Caco-2 (cell line): ENCODE results near the gene DCDC1. TPM values are rescaled to one million over a fixed set of nuclear protein-coding genes. Genes with fewer than 3 reads are reported as not detected.

Source experiments
- BruUV-seq: library from RNA; stranded (reverse); fragments of 400-500 nt; replicated peaks from 2 replicates; lab custom pipeline; 2021; lab: Mats Ljungman, UMichigan
- CTCF ChIA-PET: fragments of 300-600 bp; sonication (Branson Sonifier 250); formaldehyde crosslinking; loops from one replicate; lab custom pipeline; 2022; ENCODE audit warnings: antibody characterized with exemption; lab: Charles Lee
- POLR2A ChIA-PET: fragments of 300-600 bp; sonication (Branson Sonifier 250); formaldehyde crosslinking; loops from one replicate; lab custom pipeline; 2022; ENCODE audit warnings: antibody characterized with exemption; lab: Charles Lee
- DNase-seq, 2 experiments: peaks; one replicate each; pipeline versions ENCODE4 v3.0.0 to v3.0.0-alpha.2; 2020 to 2022
- H3K27me3 ChIP-seq: replicated peaks from 2 replicates; pipeline ENCODE4 v1.6.0; 2011; ENCODE audit warnings: low read length; ENCODE audit not compliant: control insufficient read depth, insufficient read depth
- H3K36me3 ChIP-seq: 2 replicates; pipeline ENCODE4 v1.5.1; 2011; ENCODE audit warnings: low read length; ENCODE audit not compliant: control insufficient read depth, insufficient read depth
- H3K4me1 ChIP-seq: fragments of 250-450 bp; sonication (Bioruptor Pico); 2 replicates; pipeline ENCODE4 v1.5.1; 2020; ENCODE audit warnings: mild to moderate bottlenecking
- H3K4me3 ChIP-seq: 2 replicates; pipeline ENCODE4 v1.5.1; 2011; ENCODE audit warnings: low read depth, mild to moderate bottlenecking, control low read depth, low read length
- H3K9me3 ChIP-seq: fragments of 250-450 bp; sonication (Bioruptor Pico); 2 replicates; pipeline ENCODE4 v1.5.1; 2020; ENCODE audit warnings: mild to moderate bottlenecking, moderate library complexity
- H3K27ac Mint-ChIP-seq: one replicate; pipeline ENCODE4 v1.8.0; 2022; ENCODE audit warnings: mixed read lengths; ENCODE audit not compliant: unreplicated experiment
- H3K27me3 Mint-ChIP-seq: one replicate; pipeline ENCODE4 v1.8.0; 2022; ENCODE audit warnings: mixed read lengths; ENCODE audit not compliant: insufficient read depth, unreplicated experiment
- H3K36me3 Mint-ChIP-seq: one replicate; pipeline ENCODE4 v1.8.0; 2022; ENCODE audit warnings: mild to moderate bottlenecking, mixed read lengths; ENCODE audit not compliant: insufficient read depth, unreplicated experiment
- H3K4me1 Mint-ChIP-seq: one replicate; pipeline ENCODE4 v1.8.0; 2022; ENCODE audit warnings: low read depth, mixed read lengths; ENCODE audit not compliant: unreplicated experiment
- H3K4me3 Mint-ChIP-seq: one replicate; pipeline ENCODE4 v1.8.0; 2022; ENCODE audit warnings: mild to moderate bottlenecking, moderate library complexity, mixed read lengths; ENCODE audit not compliant: unreplicated experiment
- H3K9me3 Mint-ChIP-seq: one replicate; pipeline ENCODE4 v1.8.0; 2022; ENCODE audit warnings: mixed read lengths; ENCODE audit not compliant: unreplicated experiment
- CTCF ChIP-seq, 2 experiments: fragments of 200-600 bp in 1 of 2; IDR thresholded peaks; 1 replicate in 1 of 2; 2 replicates in 1 of 2; pipeline versions ENCODE4 v1.5.1 to v1.8.0; 2011 to 2022; ENCODE audit warnings: antibody characterized with exemption in 1 of 2, control low read depth in 1 of 2, inconsistent platforms in 1 of 2, low read depth in 1 of 2, low read length in 1 of 2, mild to moderate bottlenecking in 1 of 2, moderate library complexity in 1 of 2; ENCODE audit not compliant: insufficient read depth in 1 of 2, severe bottlenecking in 1 of 2, unreplicated experiment in 1 of 2
- intact Hi-C: fragments of 100-400 bp; cut with micrococcal nuclease; formaldehyde crosslinking; loops from one replicate; pipeline ENCODE4 v1.10.0; 2022; ENCODE audit not compliant: unreplicated experiment
- total RNA-seq: library from RNA; stranded (reverse); gene quantifications from 2 replicates; pipeline ENCODE4 v1.2.3, GENCODE V29; 2022

The DCDC1 gene
- total RNA-seq, 1 experiment from 2014 or later, result not detected

GRCh38 chr11:30816959-30817880 is 552.3 kb downstream of the DCDC1 start:
- Histone ChIP-seq H3K27me3 (no peaks in the 10 kb centered on the region), H3K36me3 (no peaks in the 10 kb centered on the region), H3K4me3 (no peak overlapping the region), H3K9me3 (no peaks in the 10 kb centered on the region), H3K4me1 (no peaks in the 10 kb centered on the region)
- ChIA-PET POLR2A (no interaction called here), CTCF (no interaction called here)
- no peak overlapping the region for H3K4me3 Mint-ChIP-seq
- no peak for TF ChIP-seq CTCF (IDR thresholded peaks at IDR 0.05; ENCODE audit: insufficient read depth in 1 of 2, low read depth in 1 of 2, low read length in 1 of 2, severe bottlenecking in 1 of 2, unreplicated experiment in 1 of 2)
- intact Hi-C loops, result no loop called here
- no peak for DNase-seq
- no TSS peak for BruUV-seq
- no peaks in the 10 kb centered on the region for H3K4me1 Mint-ChIP-seq
- H3K9me3 Mint-ChIP-seq, result no peaks in the 10 kb centered on the region
- H3K36me3 Mint-ChIP-seq, result no peaks in the 10 kb centered on the region
- no peak overlapping the region for H3K27ac Mint-ChIP-seq
- peaks cover 3% of the 10 kb centered on the region for H3K27me3 Mint-ChIP-seq

DNA sequence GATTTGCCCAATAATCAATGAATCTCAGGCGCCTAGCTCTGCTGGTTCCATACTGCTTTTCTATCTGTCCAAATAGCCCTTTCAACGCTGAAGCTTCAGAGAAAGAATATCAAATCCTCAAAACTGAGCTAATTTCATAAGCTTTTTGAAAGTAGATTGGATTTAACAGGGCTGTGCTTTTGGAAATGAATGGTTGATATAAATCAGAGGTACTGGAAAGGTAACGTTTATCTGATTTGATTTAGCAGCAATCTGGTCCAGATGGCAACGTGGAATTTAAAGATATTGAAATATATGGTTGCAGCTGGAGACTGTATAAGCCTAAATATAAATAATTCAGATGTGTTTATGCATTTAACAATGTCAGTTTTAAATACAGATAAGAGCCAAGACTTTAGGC is 553.9 kb downstream of the DCDC1 start:
- Mint-ChIP-seq H3K27ac (no peak overlapping the region), H3K27me3 (peaks cover 3% of the 10 kb centered on the region), H3K9me3 (no peaks in the 10 kb centered on the region), H3K36me3 (no peaks in the 10 kb centered on the region), H3K4me1 (no peaks in the 10 kb centered on the region), H3K4me3 (no peak overlapping the region)
- Histone ChIP-seq H3K4me1 (no peaks in the 10 kb centered on the region), H3K27me3 (no peaks in the 10 kb centered on the region), H3K9me3 (no peaks in the 10 kb centered on the region), H3K36me3 (no peaks in the 10 kb centered on the region), H3K4me3 (no peak overlapping the region)
- ChIA-PET POLR2A (no interaction called here), CTCF (no interaction called here)
- TF ChIP-seq CTCF (IDR thresholded peaks at IDR 0.05; ENCODE audit: insufficient read depth in 1 of 2, low read depth in 1 of 2, low read length in 1 of 2, severe bottlenecking in 1 of 2, unreplicated experiment in 1 of 2), result no peak
- intact Hi-C loops, result no loop called here
- no peak for DNase-seq
- no TSS peak for BruUV-seq

DNA sequence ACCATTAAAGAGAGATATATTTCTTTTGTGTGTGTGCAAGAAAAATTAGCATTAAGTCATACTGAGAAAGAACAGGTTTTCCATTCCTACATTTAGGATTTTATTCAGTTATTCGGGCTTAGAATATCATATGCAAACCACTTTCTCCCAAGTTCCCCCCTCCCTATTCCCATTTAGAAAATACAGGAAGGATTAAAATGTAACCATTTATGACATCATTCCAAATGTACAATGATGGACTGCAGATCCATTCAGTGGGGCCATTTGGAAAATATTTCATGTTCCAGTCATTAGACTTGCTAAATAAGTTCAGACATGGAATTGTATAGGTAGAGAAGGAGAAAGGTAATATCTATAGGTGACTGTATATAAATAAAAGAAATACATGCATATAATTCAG is 554.8 kb downstream of the DCDC1 start:
- no peaks in the 10 kb centered on the region for H3K9me3 ChIP-seq
- CTCF ChIA-PET, result no interaction called here
- Mint-ChIP-seq H3K4me3 (no peak overlapping the region), H3K27me3 (peaks cover 3% of the 10 kb centered on the region), H3K4me1 (no peaks in the 10 kb centered on the region), H3K27ac (no peak overlapping the region), H3K36me3 (no peaks in the 10 kb centered on the region), H3K9me3 (no peaks in the 10 kb centered on the region)
- BruUV-seq, result no TSS peak
- no peak for TF ChIP-seq CTCF (IDR thresholded peaks at IDR 0.05; ENCODE audit: insufficient read depth in 1 of 2, low read depth in 1 of 2, low read length in 1 of 2, severe bottlenecking in 1 of 2, unreplicated experiment in 1 of 2)
- H3K27me3 ChIP-seq, result no peaks in the 10 kb centered on the region
- intact Hi-C loops, result no loop called here
- no peak for DNase-seq
- H3K36me3 ChIP-seq, result no peaks in the 10 kb centered on the region
- H3K4me3 ChIP-seq, result no peak overlapping the region
- no peaks in the 10 kb centered on the region for H3K4me1 ChIP-seq
- POLR2A ChIA-PET, result no interaction called here

Other genes with a start within 250 kb of the DCDC1 start
- 13.4 and 14.8 TPM in 2 replicates for gene DNAJC24, start 121 bp upstream of the DCDC1 start, total RNA-seq
- gene IMMP1L, start 139.9 kb upstream of the DCDC1 start, total RNA-seq, result 38.6 and 40.1 TPM in 2 replicates
- 15.3 and 18.8 TPM in 2 replicates for gene ELP4, start 140.0 kb upstream of the DCDC1 start, total RNA-seq